ENCODE measurements around the gene ZCRB1. TPM values are rescaled to one million over a fixed set of nuclear protein-coding genes. Genes with fewer than 3 reads are reported as not detected.

The ZCRB1 gene
- total RNA-seq, 1 experiment from 2014 or later = 71.5 TPM

- Histone ChIP-seq H3T11ph (ENCODE audit: low read length) (no peak overlapping the region), H3K4ac (ENCODE audit: low read depth, low read length) (no peak overlapping the region), H3K4me2 (ENCODE audit: insufficient read depth, insufficient read length, low read length) (no peak overlapping the region), H2BK12ac (ENCODE audit: insufficient read length, low read depth, low read length) (no peak overlapping the region), H3K27ac (ENCODE audit: insufficient read length, low read depth, low read length) (no peak overlapping the region), H2AFZ (ENCODE audit: low read length) (no peak overlapping the region), H2AK5ac (ENCODE audit: insufficient read length, low read length) (no peak overlapping the region), H3K18ac (ENCODE audit: insufficient read length, low read depth, low read length) (no peak overlapping the region), H4K5ac (ENCODE audit: insufficient read length, low read depth, low read length) (no peak overlapping the region), H4K8ac (replicated peaks; ENCODE audit: insufficient read length, low read depth, low read length) (no peak overlapping the region), H3K27me3 (ENCODE audit: insufficient read depth, low read length) (no peaks in the 10 kb centered on the region), H3K79me2 (ENCODE audit: insufficient read depth, low read length) (no peaks in the 10 kb centered on the region), H3K9ac (ENCODE audit: extremely low read depth, insufficient read length, low read length) (no peak overlapping the region), H2BK5ac (ENCODE audit: insufficient read length, low read length) (no peak overlapping the region), H3K23me2 (ENCODE audit: insufficient read length, low read depth, low read length, poor library complexity, severe bottlenecking) (no peaks in the 10 kb centered on the region), H3K56ac (ENCODE audit: insufficient read length, low read depth, low read length) (no peak overlapping the region), H2BK120ac (ENCODE audit: low read depth, low read length, poor library complexity, severe bottlenecking) (no peak overlapping the region), H3K14ac (ENCODE audit: insufficient read depth, low read length) (no peak overlapping the region), H4K91ac (ENCODE audit: insufficient read length, low read depth, low read length) (no peak overlapping the region), H2BK15ac (ENCODE audit: low read depth, low read length) (no peak overlapping the region), H2BK20ac (ENCODE audit: low read depth, low read length, poor library complexity, severe bottlenecking) (no peak overlapping the region), H3K4me1 (ENCODE audit: insufficient read depth, low read length) (no peaks in the 10 kb centered on the region), H3K23ac (ENCODE audit: insufficient read length, low read depth, low read length) (no peak overlapping the region), H4K20me1 (ENCODE audit: control insufficient read depth, insufficient read depth, insufficient read length) (no peaks in the 10 kb centered on the region), H3K9me3 (ENCODE audit: control insufficient read depth, low read depth, low read length) (no peaks in the 10 kb centered on the region), H3K79me1 (ENCODE audit: insufficient read depth, low read depth, low read length, poor library complexity, severe bottlenecking) (no peaks in the 10 kb centered on the region)
- H3K9me3 Mint-ChIP-seq = no peaks in the 10 kb centered on the region
- H3K27ac Mint-ChIP-seq = no peak overlapping the region
- no peak overlapping the region for H3K4me3 Mint-ChIP-seq
- no peak for TF ChIP-seq CTCF (conservative IDR thresholded peaks at IDR 0.05)
- no peak for DNase-seq
- peaks cover 12% of the 10 kb centered on the region for H3K27me3 Mint-ChIP-seq (ENCODE audit: low read depth)
- no peaks in the 10 kb centered on the region for H3K4me1 Mint-ChIP-seq
- no peaks in the 10 kb centered on the region for H3K36me3 Mint-ChIP-seq (ENCODE audit: insufficient read depth in 1 of 3, low read depth in 3 of 3)
- no CpG with 5 or more reads among the region's 2 CpGs for WGBS (ENCODE audit: extremely low coverage, insufficient read length, low lambda C conversion rate)
Measured at GRCh38 chr12:42285431-42285830, 40.5 kb downstream of the ZCRB1 start.
